ENCODE measurements around the gene UBR2.
"Not testable (repeated sequence)": the region's sequence is repeated elsewhere in the genome, so short reads cannot be mapped to it uniquely, and the experiment has no call there.

Gene UBR2

DNA sequence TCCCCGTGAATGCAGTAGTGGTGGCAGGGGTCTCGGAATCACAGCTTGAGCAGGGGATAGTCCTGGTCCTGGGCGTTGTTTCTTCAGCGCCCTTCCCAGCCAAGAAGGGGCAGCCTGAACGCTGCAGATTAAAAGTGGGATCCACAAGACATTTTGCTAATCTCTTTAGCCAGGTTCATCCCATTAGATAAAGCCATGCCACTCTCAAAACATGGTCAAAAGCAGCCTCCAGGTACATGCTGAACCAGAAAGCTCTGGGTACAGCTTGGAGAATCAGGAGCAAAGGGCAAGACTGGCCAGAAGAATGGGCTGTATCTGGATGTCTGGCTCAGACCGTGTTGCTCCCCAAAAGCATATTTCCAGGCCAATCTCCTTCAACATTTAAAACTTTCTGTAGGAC lies 158.7 kb downstream of the UBR2 start, which contains the start of gene PRPH2:
Gene PRPH2, minus strand, starts transcription at position 101 of the 400 bp plus-strand sequence. CDS start 263 bp downstream, outside the sequence.
- in situ Hi-C loops (cut with HindIII; ENCODE audit: low sequenced_read_pairs), result no loop called here

DNA sequence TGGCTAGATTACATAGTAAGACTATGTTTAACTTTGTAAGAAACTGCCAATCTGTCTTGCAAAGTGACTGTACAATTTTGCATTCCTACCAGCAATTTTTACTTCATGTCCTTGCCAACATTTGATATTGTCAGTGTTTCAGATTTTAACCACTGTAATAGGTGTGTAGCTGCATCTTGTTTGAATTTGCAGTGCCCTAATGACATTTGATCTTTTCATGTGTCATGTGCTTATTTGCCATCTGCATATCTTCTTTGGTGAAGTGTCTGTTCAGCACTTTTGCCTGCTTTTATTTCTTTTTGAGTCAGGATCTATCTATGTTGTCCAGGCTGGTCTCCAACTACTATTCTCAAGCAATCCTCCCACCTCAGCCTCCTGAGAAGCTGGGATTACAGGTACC lies 161.0 kb downstream of the UBR2 start:
- in situ Hi-C loops (cut with HindIII; ENCODE audit: low sequenced_read_pairs), result no loop called here

- in situ Hi-C loops (cut with HindIII; ENCODE audit: low sequenced_read_pairs), result no loop called here
Observed at GRCh38 chr6:42726026-42726425, 162.2 kb downstream of the UBR2 start.

GRCh38 chr6:42726485-42727086 lies 162.8 kb downstream of the UBR2 start:
- in situ Hi-C loops (cut with HindIII; ENCODE audit: low sequenced_read_pairs), result no loop called here

- in situ Hi-C loops (cut with HindIII; ENCODE audit: low sequenced_read_pairs), result no loop called here
Observed at GRCh38 chr6:42727087-42727611, 163.3 kb downstream of the UBR2 start.

- in situ Hi-C loops (cut with HindIII; ENCODE audit: low sequenced_read_pairs), result no loop called here
Observed at GRCh38 chr6:42727627-42728026, 163.8 kb downstream of the UBR2 start.

GRCh38 chr6:42729731-42730130 lies 165.9 kb downstream of the UBR2 start:
- in situ Hi-C loops (cut with HindIII; ENCODE audit: low sequenced_read_pairs), result no loop called here

DNA sequence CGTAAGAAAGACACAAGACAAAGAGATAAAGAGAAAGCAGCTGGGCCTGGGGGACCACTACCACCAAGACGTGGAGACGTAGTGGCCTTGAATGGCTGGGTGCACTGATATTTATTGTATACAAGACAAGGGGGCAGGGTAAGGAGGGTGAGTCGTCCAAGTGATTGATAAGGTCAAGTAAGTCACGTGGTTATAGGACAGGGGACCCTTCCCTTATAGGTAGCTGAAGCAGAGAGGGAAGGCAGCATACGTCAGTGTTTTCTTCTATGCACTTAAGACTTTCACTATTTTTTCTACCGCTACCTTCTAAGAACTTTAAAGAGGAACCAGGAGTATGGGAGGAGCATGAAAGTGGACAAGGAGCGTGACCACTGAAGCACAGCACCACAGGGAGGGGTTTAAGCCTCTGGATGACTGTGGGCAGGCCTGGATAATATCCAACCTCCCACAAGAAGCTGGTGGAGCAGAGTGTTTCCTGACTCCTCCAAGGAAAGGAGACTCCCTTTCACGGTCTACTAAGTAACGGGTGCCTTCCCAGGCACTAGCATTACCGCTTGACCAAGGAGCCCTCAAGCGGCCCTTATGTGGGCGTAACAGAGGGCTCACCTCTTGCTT lies 170.1 kb downstream of the UBR2 start:
- in situ Hi-C loops (cut with HindIII; ENCODE audit: low sequenced_read_pairs), result not testable (repeated sequence)

- in situ Hi-C loops (cut with HindIII; ENCODE audit: low sequenced_read_pairs), result no loop called here
Observed at GRCh38 chr6:42735976-42736375, 172.1 kb downstream of the UBR2 start.

GRCh38 chr6:42740725-42741124 lies 176.9 kb downstream of the UBR2 start:
- in situ Hi-C loops (cut with HindIII; ENCODE audit: low sequenced_read_pairs), result no loop called here

GRCh38 chr6:42742116-42742894 lies 178.5 kb downstream of the UBR2 start:
- in situ Hi-C loops (cut with HindIII; ENCODE audit: low sequenced_read_pairs), result no loop called here
